ENCODE results near the gene GLIS1.

The GLIS1 gene

GRCh38 chr1:53477651-53478501, 261.1 kb downstream of the GLIS1 start:
- no peak for DNase-seq (ENCODE audit: low read depth)
- TF ChIP-seq, protein P1, sequence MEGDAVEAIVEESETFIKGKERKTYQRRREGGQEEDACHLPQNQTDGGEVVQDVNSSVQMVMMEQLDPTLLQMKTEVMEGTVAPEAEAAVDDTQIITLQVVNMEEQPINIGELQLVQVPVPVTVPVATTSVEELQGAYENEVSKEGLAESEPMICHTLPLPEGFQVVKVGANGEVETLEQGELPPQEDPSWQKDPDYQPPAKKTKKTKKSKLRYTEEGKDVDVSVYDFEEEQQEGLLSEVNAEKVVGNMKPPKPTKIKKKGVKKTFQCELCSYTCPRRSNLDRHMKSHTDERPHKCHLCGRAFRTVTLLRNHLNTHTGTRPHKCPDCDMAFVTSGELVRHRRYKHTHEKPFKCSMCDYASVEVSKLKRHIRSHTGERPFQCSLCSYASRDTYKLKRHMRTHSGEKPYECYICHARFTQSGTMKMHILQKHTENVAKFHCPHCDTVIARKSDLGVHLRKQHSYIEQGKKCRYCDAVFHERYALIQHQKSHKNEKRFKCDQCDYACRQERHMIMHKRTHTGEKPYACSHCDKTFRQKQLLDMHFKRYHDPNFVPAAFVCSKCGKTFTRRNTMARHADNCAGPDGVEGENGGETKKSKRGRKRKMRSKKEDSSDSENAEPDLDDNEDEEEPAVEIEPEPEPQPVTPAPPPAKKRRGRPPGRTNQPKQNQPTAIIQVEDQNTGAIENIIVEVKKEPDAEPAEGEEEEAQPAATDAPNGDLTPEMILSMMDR (conservative IDR thresholded peaks at IDR 0.05; ENCODE audit: low read depth, low read length), result no peak

DNA sequence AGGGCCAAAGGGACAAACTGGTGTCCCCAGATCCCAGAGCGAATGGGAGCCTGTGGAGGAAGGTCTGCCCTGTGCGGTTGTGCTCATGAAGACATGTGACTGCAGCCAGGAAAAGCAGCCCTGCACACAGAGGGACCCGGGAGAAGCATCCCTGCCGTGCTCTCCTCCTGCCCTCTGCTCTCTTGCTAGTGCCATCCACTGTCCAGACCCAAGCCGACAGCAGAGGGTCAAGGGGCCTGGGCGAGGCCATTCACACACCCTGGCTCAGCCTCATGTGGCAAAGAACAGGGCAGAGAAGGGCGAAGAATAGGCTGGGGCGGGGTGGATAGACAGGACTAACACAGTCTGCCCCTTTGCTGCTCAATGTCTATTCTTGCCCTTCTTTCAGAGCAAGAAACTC, 262.4 kb downstream of the GLIS1 start:
- H3K4me3 ChIP-seq (ENCODE audit: low read depth, low read length), result no peak overlapping the region
- TF ChIP-seq, protein P1 (conservative IDR thresholded peaks at IDR 0.05; ENCODE audit: low read depth, low read length), result no peak
- DNase-seq (ENCODE audit: low read depth), result no peak

More at GRCh38 chr1:53477651-53478501, 261.1 kb downstream of the GLIS1 start:
- no peak overlapping the region for H3K4me3 ChIP-seq (ENCODE audit: low read depth, low read length)

DNA sequence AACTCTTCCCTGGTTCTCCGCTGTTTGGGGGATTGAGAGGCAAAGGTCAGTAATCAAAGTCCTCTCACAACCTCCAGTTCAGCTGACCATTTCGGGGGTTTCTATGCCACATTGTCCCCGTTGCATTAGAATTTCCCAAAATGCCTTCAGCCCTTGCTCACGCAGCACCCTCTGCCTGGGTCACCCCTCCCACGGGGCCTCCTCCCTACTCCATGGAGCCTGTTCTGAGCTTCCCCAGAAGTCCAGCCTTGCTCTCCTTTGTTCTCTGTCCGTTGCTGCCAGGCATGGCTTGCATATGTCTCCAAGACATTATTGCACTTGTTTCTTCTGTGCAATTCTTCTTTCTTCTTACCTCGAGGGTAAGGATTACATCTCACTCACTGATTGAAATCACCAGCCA, 263.3 kb downstream of the GLIS1 start:
- TF ChIP-seq, protein P1 (conservative IDR thresholded peaks at IDR 0.05; ENCODE audit: low read depth, low read length), result no peak
- H3K4me3 ChIP-seq (ENCODE audit: low read depth, low read length), result no peak overlapping the region
- DNase-seq (ENCODE audit: low read depth), result no peak

- no peak overlapping the region for H3K4me3 ChIP-seq (ENCODE audit: low read depth, low read length)
- TF ChIP-seq, protein P1 (conservative IDR thresholded peaks at IDR 0.05; ENCODE audit: low read depth, low read length), result peak; percentile 57
- peak; percentile 51 for DNase-seq (ENCODE audit: low read depth)
These were observed 265.5 kb downstream of the GLIS1 start for GRCh38 chr1:53473463-53473862.

DNA sequence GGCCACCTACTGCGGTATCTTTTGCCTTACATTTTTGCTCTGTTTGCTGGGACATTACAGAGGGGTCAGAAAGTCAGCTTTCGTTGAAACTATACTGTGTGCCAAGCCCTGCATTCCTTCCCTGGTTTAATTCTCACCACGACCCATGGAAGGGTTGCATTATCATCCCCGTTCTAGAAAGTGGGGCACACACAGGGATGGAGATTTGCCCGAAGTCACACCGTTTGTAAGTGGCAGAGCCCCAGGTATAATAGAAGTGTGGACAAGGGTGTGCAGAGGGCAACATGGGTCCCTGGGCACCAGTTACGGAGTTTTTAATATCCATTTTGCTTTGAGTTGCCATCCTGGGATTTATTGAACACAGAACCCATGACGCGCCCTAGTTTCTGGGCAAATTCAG, 268.0 kb downstream of the GLIS1 start:
- no peak overlapping the region for H3K4me3 ChIP-seq (ENCODE audit: low read depth, low read length)
- no peak for DNase-seq (ENCODE audit: low read depth)
- TF ChIP-seq, protein P1 (conservative IDR thresholded peaks at IDR 0.05; ENCODE audit: low read depth, low read length), result no peak

DNA sequence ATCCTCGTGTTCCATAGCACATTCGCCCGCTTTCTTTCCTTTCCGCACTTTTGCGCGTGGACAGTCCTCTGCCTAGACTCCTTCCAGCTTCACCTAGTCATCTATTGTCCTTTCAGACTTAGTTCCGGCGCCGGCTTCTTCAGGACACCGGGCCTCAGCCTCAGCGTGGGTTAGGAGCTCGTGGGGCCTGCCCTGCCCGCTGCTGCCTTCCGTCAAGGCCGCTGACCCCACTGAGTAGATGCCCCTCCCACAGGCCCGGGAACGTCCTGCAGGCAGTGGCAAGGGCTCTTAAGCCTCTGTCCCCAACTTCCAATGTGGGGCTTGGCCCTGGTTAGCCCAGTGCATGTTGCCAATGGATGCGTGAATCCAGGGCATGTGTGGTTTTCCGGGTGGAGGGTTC, 268.4 kb downstream of the GLIS1 start:
- no peak for DNase-seq (ENCODE audit: low read depth)
- TF ChIP-seq, protein P1 (conservative IDR thresholded peaks at IDR 0.05; ENCODE audit: low read depth, low read length), result no peak
- peak overlapping the region; percentile 13 for H3K4me3 ChIP-seq (ENCODE audit: low read depth, low read length)

DNA sequence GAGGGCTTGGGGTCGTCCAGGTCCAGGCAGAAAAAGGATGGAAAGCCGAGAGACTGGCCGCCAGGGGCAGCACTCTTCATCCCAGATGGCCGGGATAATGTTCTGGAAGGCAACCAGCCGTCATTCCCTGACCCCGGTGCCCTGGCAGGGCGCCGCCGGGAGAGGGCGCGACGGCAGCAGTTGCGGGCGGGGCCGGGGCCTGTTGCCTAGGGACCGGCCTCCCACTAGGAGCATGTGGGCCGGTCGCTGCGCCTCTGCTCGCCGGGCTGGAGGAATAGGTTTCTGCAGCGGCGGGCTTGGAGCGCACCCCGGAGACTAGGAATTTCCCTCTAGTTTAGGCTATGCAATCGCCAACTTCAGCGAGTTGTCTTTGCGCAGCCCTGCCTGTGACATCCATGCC, 268.8 kb downstream of the GLIS1 start:
- DNase-seq (ENCODE audit: low read depth), result peak; percentile 82
- H3K4me3 ChIP-seq (ENCODE audit: low read depth, low read length), result peak overlapping the region; percentile 13
- TF ChIP-seq, protein P1 (conservative IDR thresholded peaks at IDR 0.05; ENCODE audit: low read depth, low read length), result peak; percentile 67
